Sigmoid colon (tissue), 4 donors: Measurements from ENCODE around the gene SRSF5.

Experiments used
- CTCF ChIP-seq, 4 experiments: fragments of 450-650 bp in 3 of 4; fragments of 200-600 bp in 1 of 4; IDR thresholded peaks; one replicate each; pipeline ENCODE4 v1.5.1; 2016 to 2019; ENCODE audit warnings: antibody characterized with exemption in 4 of 4, mild to moderate bottlenecking in 3 of 4, moderate library complexity in 2 of 4
- EP300 ChIP-seq, 4 donors: sonication (generic); formaldehyde crosslinking; IDR thresholded peaks; one replicate each; pipeline ENCODE4 v1.6.1; 2017; ENCODE audit warnings: antibody characterized with exemption in 4 of 4
- POLR2A ChIP-seq, 2 donors: fragments of 450-650 bp; IDR thresholded peaks; one replicate each; pipeline ENCODE4 v1.6.1; 2016; ENCODE audit warnings: antibody characterized with exemption in 2 of 2, mild to moderate bottlenecking in 2 of 2, moderate library complexity in 2 of 2
- POLR2AphosphoS5 ChIP-seq, 4 donors: sonication (generic); formaldehyde crosslinking; IDR thresholded peaks; one replicate each; pipeline ENCODE4 v1.6.1; 2017; ENCODE audit warnings: antibody characterized with exemption in 4 of 4

- TF ChIP-seq CTCF (IDR thresholded peaks at IDR 0.05) (no peak), POLR2A (IDR thresholded peaks at IDR 0.05) (no peak), POLR2AphosphoS5 (IDR thresholded peaks at IDR 0.05) (no peak), EP300 (IDR thresholded peaks at IDR 0.05) (no peak)
Observed at GRCh38 chr14:69794791-69795190, 27.8 kb downstream of the SRSF5 start.
